HL-60/S4 (cell line): ENCODE data around the gene INVS.
"Not testable (repeated sequence)": the region's sequence is repeated elsewhere in the genome, so short reads cannot be mapped to it uniquely, and the experiment has no call there.

Experiments used
- in situ Hi-C: fragments of 300-500 bp; cut with MboI; formaldehyde crosslinking; loops from 2 replicates; pipeline ENCODE4 v1.14.3; 2022; ENCODE audit warnings: low sequenced_read_pairs

INVS gene

DNA sequence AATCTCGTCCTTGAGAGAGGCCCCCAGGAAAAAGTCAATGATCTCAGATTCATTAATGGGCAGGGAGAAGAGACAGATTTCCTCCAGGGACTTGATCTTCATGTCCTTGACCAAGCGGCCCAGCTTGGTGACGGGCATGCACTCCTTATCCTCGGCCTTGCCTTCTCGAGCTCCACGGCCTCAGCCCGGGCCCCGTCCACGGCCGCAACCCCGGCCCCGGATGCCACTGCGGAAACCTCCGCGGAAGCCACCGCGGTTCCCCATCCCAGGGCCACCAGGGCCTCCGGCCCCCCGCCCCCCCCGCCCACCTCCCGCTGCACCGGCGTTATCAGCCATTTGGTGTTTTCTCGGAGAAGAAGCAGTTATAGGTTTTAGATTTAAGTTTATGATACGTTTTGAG is 18.3 kb downstream of the INVS start:
- in situ Hi-C loops, result no loop called here

DNA sequence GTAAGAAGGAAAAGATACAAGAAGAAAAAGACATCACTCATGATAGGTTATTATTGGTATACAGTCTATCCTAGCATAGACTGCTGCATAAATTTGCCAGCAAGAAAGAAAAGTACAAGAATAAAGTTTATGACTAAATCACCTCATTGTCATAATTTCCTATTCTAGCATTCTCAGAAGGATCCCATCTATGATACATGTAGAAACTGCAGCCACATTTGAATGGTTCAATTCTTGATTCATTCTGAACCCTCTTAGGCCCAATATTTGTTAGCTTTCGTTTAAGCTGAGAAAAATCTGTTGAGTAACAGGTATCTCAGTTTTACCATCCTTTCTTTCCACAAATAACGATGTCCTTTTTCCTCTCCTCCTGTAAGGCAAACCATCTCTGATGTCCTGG is 21.2 kb downstream of the INVS start:
- in situ Hi-C loops, result no loop called here

DNA sequence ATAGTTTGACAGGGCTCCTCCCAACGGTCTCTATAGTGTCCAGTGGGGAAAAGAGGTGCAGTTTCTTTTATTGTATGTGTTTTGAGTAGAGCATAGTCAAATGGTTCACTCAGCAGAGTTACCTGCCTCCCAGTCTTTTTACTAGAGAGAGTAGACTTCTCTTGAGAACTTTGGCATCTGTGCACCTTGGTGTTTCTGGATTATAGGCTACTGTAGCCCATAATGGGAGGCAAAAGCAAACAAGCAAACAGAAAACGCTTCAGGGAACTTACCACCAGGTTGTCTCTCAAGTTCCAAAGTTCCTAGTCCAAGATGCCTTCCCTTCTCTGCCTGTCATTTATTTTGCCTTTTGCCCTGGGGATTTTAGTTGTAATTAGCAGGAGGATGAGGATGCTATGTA is 26.2 kb downstream of the INVS start:
- in situ Hi-C loops, result no loop called here

DNA sequence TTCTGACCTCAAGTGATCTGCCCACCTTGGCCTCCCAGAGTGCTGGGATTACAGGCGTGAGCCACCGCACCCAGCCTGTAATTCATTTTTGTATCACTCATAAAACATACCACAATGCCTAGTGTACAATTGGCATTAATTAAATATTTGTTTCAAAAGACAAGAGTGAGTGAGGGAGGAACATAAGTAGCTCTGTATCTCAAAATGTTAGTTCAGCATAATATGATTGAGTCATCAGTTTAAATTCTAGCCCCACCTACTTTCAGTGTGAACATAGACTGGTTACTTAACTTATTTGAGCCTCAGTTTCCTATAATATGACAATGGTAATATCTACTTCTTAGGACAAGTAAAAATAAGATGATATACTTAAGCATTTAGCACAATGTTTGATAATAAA is 26.9 kb downstream of the INVS start:
- in situ Hi-C loops, result no loop called here

DNA sequence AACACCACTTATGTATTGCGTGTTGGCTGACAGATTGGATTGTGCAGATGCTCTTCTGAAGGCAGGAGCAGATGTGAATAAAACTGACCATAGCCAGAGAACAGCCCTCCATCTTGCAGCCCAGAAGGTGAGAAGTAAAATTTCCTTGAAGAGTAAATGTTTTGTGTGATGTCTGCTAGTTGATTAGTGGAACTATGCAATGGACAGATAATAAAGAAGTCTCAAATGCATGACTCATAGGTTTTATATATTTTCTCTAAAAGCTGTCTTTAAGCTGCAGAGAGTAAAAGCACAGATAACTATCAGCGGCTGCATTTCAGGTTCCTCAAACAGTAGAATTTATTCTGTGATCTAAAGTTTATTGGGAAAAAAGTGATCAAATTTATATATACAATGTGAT is 27.4 kb downstream of the INVS start:
- in situ Hi-C loops, result no loop called here

DNA sequence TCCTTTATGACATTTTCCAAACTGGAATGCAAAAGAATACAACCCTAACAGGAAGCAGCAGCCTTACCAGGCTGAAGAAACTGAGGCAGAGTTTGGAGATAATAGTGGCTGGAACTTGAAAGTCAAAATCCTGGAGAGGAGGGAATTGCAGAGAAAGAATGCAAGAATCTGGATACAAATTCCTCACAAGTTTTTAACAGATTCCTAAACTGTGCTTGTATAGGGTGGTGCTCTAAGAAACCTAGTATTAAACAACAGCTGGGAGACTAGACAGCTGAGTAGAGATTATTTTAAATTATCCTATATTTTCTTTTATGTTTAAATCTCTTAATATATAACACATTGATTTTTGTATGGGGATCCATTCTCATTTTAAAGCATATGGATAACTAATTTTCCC is 30.7 kb downstream of the INVS start:
- in situ Hi-C loops, result no loop called here

DNA sequence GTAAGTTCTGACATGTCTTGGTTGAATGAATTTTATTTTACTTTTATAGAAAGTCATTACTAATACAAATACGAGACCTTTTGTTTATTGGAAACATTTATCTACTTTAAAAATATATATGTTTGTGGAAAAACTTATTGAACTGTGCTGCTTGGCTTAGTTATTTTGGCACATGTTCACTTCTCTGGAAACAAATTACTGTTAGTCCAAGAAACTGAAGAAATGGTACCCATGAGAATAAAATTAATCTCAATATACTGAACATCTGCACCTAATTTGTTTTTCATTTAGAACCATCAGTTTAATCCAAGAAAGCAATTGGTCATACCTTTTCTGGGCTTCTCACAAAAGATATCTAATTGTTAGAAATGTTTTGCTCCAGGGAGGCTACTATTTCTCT is 32.2 kb downstream of the INVS start:
- in situ Hi-C loops, result no loop called here

DNA sequence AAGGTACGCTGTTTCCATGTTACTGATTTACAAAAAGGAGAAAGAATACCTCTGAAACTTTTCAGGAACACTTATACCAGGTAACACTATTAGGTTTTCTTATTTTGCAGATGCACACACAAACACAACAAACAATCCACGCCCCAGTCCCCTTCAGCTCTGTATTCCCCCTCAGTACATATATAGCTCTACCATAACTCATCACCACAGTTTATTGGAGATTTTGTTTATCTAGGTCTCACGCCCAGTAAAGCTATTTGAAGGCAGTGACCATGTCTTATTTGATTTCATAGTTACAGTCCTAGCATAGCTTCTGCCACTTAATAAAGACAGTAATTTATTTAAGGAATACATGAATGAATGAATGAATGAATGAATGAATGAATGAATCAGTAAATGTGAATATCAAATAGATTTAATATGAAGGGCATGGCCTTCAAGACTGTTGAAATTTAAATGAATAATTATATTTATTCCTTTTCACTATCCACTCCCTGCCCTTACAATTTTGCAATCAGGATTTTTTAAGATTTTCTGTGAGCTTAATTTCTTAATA is 32.9 kb downstream of the INVS start:
- in situ Hi-C loops, result no loop called here

DNA sequence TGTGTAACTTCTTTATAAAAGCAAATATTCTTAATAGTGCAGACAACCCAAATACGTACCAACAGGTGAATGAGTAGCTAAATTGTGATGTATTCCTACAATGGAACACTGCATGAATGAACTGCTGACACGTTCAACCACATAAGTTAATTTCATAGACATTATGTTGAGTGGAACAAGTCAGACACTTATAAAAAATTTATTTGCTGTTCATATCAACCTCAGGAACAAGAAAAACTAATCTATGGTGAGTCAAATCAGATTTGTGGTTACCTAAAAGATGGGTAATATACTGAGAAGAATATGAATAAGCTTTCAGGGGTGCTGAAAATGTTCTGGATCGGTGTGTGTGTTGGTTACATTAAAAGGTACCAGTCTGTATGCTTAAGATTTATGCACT is 35.7 kb downstream of the INVS start:
- in situ Hi-C loops, result no loop called here

DNA sequence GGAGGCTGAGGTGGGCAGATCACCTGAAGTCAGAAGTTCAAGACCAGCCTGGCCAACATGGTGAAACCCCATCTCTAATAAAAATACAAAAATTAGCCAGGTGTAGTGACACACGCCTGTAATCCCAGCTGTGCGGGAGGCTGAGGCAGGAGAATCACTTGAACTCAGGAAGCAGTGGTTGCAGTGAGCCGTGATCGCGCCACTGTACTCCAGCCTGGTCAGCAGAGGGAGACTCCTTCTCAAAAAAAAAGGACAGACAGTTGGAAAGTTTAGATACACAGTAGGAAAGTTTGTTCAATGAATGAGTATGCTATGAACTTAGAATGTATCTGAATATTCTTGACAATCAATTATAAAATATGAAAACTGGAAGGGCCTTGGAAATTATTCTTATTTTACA is 37.8 kb downstream of the INVS start:
- in situ Hi-C loops, result not testable (repeated sequence)

DNA sequence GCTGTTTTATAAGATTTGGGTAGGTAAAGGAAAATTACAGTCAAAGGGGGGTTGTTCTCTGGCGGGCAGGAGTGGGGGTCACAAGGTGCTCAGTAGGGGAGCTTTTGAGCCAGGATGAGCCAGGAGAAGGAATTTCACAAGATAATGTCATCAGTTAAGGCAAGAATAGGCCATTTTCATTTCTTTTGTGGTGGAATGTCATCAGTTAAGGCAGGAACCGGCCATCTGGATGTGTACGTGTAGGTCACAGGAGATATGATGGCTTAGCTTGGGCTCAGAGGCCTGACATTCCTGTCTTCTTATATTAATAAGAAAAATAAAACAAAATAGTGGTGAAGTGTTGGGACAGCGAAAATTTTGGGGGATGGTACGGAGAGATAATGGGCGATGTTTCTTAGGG is 41.3 kb downstream of the INVS start:
- in situ Hi-C loops, result not testable (repeated sequence)

DNA sequence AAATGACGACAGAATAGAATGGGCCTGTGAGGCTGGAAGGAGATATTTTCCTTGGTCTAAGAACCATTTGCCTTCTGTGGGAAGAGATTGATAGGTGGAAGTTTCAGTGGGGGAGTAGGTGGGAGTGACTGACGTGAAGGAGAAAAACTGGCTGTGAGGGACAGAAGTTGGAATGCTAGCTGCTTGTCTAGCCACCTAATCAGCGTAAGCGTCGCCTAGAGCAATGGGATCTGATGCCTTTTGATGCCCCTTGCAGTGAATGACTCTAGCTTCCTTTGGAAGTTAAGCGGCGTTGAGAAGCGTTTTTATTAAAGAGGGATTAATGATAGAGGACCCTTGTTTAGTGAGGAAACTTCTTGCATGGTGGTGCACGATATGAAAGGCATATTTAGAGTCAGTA is 42.8 kb downstream of the INVS start:
- in situ Hi-C loops, result not testable (repeated sequence)

DNA sequence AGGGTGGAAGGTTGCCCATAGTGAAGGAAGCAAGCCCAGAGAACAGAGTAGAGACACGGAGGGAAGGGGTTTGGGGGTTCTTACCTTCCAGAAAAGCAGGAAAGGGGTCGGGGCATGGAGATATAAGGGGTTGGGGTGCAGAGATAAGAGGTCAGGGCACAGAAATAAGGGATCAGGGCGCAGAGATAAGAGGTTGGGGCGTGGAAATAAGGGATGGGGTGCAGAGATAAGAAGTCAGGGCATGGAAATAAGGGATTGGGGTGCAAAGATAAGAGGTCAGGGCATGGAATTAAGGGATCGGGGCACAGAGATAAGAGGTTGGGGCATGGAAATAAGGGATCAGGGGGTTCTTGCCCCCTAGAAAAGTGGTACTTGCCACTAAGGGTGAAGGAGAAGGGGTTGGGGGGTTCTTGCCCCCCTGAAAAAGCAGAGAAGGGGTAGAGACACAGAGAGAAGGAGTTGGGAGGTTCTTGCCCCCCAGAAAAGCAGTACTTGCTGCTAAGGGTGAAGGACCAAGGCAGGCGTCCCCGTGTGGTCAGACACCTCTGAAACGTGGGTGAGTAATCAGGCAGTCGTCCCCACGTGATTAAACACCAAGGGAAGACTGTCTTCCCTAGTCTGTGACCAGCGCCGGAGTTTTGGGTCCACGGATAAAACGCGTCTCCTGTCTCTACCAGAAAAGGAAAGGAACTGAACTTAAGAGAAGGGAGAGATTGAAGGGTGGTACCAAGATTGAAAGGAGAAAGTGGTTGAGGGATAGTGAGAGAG is 46.3 kb downstream of the INVS start:
- in situ Hi-C loops, result not testable (repeated sequence)

DNA sequence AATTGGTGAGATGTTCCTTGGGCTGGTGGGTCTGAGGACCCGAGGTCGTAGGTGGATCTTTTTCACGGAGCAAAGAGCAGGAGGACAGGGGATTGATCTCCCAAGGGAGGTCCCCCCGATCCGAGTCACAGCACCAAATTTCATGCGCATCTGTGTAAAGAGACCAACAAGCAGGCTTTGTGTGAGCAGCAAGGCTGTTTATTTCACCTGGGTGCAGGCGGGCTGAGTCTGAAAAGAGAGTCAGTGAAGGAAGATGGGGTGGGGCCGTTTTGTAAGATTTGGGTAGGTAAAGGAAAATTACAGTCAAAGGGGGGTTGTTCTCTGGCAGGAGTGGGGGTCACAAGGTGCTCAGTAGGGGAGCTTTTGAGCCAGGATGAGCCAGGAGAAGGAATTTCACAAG is 46.9 kb downstream of the INVS start:
- in situ Hi-C loops, result not testable (repeated sequence)

DNA sequence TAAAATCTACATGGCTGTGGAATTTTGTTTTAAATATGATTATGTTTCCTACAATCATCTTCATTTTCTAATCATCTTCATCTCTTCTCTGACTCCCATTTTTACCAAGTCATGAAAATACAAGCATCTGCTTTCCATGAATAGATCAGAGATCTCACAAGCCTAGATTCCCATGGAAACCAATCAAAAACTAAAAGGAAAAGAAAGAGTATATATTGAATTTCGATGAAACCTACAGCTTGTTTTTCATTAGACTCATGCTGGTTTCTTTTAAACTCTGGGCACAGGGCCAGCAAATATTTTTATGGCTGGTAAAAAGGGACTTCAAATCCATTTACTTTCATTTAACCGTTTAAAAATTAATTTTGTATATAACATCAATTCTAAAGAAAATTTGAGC is 51.2 kb downstream of the INVS start:
- in situ Hi-C loops, result no loop called here

DNA sequence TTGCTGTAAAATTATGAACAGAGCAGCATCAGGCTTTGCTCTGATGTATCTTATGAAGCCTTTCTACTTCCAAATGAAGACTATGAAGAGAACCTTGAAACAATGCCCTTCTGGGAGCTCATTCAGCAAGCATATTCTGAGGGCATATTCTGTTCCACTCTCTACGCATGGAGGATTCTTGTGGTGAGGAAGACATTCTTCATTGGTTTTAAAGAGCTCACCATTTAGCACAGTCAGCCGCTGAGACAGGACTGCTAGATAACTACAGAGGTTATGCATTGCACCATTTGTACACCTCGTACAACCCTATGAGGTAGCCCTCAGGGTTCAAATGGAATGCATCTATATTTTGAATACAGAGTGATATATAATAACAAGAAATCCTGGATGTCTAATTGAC is 61.0 kb downstream of the INVS start:
- in situ Hi-C loops, result no loop called here

DNA sequence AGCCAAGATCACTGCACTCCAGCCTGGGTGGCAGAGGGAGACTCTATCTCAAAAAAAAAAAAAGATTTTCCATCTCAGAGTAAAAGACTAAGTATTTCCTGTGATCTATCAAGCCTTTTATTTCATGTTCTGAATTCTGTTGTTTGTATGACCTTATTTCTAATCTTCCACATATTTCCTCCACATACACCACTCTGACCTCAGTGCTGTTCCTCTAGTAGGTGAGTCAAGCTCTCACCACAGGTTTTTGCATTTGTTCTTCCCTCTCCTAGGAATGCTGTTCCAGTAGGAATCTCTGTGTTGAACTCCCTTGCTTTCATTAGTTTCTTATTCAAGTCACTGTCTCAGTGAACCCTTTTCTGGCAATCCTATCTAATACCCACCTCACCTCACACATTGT is 68.1 kb downstream of the INVS start:
- in situ Hi-C loops, result no loop called here

DNA sequence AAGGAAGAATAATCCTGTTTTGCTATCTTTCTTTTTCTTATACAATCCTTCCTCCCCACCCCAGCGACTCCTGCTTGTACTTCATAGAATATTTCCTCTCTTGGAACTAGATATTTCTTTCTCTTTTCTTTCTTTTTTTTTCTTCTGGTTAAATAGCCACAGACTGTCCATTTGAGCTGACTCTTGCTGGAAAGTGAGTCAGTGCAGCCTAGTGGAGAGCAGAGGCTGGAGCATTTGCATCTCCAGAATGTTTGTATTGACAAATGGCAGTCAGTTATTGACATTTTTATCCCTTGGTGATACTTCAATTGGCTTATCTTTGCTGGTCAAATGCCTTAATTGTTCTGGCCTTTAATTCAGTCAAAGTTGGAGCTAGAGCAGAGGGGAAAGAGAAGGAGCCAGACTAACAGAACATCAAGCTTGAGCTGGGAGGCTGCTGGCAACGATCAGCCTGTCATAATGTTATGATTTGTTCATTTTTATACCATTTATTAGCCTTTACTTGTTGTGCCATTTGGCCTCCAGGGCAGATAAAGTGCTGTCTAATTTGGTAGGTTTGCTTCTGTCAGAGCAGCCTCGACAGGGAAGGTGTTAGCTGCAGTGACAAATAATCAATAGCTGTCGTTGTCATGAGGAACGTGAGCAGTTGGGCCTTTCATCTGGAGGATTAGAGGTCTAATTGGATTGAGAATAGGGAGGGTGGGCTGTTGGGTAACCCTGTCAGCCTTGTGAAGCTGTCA is 69.0 kb downstream of the INVS start:
- in situ Hi-C loops, result no loop called here

DNA sequence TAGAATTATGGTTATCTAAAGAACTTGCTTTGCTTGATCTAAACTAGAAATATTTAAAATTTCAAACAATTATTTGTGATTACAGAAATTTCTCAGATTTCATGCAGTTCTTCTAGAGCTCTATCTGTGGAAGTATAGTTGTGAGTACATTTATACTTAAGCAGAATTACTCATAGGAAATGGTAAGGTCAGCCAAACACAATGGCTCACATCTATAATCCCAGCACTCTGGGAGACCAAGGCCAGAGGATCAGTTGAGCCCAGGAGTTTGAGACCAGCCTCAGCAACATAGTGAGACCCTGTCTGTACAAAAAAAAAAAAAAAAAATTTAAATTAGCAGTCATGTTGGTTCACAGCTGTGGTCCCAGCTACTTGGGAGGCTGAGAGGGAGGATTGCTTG is 71.0 kb downstream of the INVS start:
- in situ Hi-C loops, result no loop called here

DNA sequence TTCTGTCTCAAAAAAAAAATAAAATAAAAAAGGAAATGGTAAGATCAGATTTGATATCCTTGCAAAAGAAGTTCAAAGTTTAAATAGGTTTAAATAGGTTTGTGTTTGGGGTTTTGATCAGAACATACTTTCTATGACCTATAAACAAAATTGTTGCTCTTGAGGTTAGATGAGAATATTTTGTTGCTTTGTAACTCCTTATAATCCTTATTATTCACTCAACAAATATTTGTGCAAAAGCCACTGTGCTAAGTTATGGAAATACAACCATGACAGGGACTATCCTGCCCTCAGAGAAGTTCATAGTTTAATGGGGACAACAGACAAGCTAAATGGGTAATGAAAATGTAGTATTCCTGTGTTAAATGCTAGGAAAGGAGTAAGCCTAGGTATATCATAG is 71.5 kb downstream of the INVS start:
- in situ Hi-C loops, result no loop called here

DNA sequence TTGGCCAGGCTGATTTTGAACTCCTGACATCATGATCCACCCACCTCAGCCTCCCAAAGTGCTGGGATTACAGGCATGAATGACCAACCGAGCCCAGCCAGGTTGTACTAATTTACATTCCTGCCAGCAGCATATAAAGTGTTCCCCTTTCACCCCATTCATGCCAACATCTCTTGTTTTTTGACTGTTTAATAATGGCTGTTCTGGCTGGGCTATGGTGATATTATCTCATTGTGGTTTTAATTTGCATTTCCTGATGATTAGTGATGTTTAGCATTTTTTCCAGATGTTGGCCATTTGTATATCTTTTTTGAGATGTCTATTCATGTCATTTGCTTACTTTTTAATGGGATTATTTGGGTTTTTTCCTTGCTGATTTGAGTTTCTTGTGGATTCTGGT is 87.3 kb downstream of the INVS start:
- in situ Hi-C loops, result no loop called here

DNA sequence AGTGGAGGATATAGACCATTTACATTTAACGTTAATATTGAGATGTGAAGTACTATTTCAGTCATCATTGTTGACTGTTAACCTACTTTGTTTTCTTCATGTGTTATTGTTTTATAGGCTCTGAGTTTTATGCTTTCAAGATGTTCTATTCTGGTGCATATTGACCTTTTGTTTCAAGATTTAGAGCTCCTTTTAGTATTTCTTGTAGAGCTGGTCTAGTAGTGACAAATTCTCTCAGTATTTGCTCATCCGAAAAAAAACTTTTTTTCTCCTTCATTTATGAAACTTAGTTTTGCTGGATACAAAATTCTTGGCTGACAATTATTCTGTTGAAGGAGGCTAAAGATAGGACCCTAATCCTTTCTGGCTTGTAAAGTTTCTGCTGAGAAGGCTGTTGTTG is 91.3 kb downstream of the INVS start:
- in situ Hi-C loops, result no loop called here
